RWPE1 (cell line): ENCODE data around the gene C9orf72.

Experiments
- CTCF ChIA-PET: fragments of 350-600 bp; sonication (Branson Sonifier 250); formaldehyde crosslinking; extraction: SDS; loops from one replicate; lab custom pipeline; 2021; lab: Yijun Ruan, JAX
- POLR2A ChIA-PET: fragments of 400-600 bp; formaldehyde crosslinking; extraction: SDS; loops from one replicate; lab custom pipeline; 2020; ENCODE audit warnings: antibody characterized with exemption; ENCODE audit not compliant: low non-redundant PET; lab: Yijun Ruan, JAX
- DNase-seq: peaks from one replicate; pipeline ENCODE4 v3.0.0; 2012; ENCODE audit warnings: low spot score
- H3K27ac ChIP-seq: fragments of 450-650 bp; 2 replicates; pipeline ENCODE4 v1.5.1; 2017
- CTCF ChIP-seq: fragments of 450-650 bp; conservative IDR thresholded peaks from 2 replicates; pipeline ENCODE4 v1.5.1; 2017; ENCODE audit warnings: low read depth, mild to moderate bottlenecking

The C9orf72 gene

GRCh38 chr9:27534658-27535209, 38.5 kb downstream of the C9orf72 start:
- ChIA-PET POLR2A (no interaction called here), CTCF (no interaction called here)
- no peak for TF ChIP-seq CTCF
- H3K27ac ChIP-seq = no peak overlapping the region
- DNase-seq = no peak

GRCh38 chr9:27534131-27534530, 39.1 kb downstream of the C9orf72 start:
- ChIA-PET POLR2A (no interaction called here), CTCF (interaction anchor here (0.6 kb wide), 1 partner anchor 10 kb away, joined by 3 read pairs; no protein-coding TSS in a partner anchor)
- no peak for TF ChIP-seq CTCF
- H3K27ac ChIP-seq = no peak overlapping the region
- no peak for DNase-seq

GRCh38 chr9:27533311-27533710, 40.0 kb downstream of the C9orf72 start:
- no peak overlapping the region for H3K27ac ChIP-seq
- ChIA-PET POLR2A (no interaction called here), CTCF (no interaction called here)
- no peak for TF ChIP-seq CTCF
- no peak for DNase-seq

GRCh38 chr9:27532046-27532445, 41.2 kb downstream of the C9orf72 start:
- no peak for TF ChIP-seq CTCF
- CTCF ChIA-PET = no interaction called here

GRCh38 chr9:27530915-27531755, 42.1 kb downstream of the C9orf72 start:
- POLR2A ChIA-PET = no interaction called here
- DNase-seq = no peak
- TF ChIP-seq CTCF = no peak
- CTCF ChIA-PET = interaction anchor here (2.0 kb wide), 1 partner anchor 198 kb away, joined by 17 read pairs; no protein-coding TSS in a partner anchor
- H3K27ac ChIP-seq = no peak overlapping the region

More at GRCh38 chr9:27532046-27532445, 41.2 kb downstream of the C9orf72 start:
- no peak for DNase-seq
- H3K27ac ChIP-seq = no peak overlapping the region
- POLR2A ChIA-PET = no interaction called here

- peak within 1 kb of the TSS; percentile 97 for H3K27ac ChIP-seq
- ChIA-PET POLR2A (no interaction called here), CTCF (interaction anchor here (0.6 to 2.0 kb wide), 11 partner anchors 10 to 199 kb away, joined by 3 to 17 read pairs (median 4); no protein-coding TSS in a partner anchor)
- peak; percentile 79 for DNase-seq
- peak; percentile 98 for TF ChIP-seq CTCF
Measured at GRCh38 chr9:27529316-27530278, 43.7 kb downstream of the C9orf72 start, which contains the start of gene MOB3B. Gene MOB3B, minus strand, starts transcription at chr9:27529814. Its CDS starts 74,264 bp downstream, at chr9:27455550.
